ENCODE data around the gene MED29. TPM values are rescaled to one million over a fixed set of nuclear protein-coding genes. Genes with fewer than 3 reads are reported as not detected.

Gene MED29
- total and polyA plus RNA-seq, 2 of the 13 experiments (the other 11 are each of a cell fraction or from before 2014, with no cell fraction given): 14.0 to 19.7 TPM

DNA sequence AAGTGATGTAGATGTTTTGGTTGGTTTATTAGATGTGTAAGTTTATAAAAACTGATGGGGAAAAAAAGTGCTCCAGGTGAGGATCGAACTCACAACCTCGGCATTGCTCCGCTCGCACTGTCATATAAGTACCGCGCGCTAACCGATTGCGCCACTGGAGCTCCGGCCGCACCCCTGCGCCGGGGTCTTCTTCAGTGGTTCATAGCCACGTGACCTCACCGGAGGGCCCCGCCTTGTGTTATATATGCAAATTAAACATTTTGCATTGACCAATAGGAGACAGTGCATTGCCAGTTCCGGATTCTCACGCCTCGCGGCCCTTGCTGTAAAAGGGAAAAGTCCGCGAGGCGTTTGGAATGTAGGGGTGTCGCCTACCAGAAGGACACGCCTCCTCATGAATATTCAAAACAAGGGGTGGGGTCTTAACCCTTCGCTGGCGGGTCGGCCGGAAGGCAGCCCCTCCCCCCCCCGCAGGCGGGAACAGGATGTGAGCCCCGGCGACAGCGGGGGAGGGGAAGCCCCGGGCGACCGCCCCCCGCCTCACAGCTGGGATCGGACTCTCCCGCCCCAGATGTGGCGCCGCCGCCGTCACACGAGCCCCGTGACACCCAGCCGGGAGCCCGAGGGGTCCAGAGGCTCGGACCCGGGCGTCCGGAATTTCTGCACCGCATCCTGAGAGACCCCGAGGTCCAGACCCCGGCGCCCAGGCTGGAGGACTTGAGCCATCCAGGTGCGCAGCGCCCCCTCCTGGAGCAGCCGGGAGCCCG, 21.1 kb downstream of the MED29 start, which contains the start of gene PLEKHG2 (continued):
- TF ChIP-seq, protein P1, sequence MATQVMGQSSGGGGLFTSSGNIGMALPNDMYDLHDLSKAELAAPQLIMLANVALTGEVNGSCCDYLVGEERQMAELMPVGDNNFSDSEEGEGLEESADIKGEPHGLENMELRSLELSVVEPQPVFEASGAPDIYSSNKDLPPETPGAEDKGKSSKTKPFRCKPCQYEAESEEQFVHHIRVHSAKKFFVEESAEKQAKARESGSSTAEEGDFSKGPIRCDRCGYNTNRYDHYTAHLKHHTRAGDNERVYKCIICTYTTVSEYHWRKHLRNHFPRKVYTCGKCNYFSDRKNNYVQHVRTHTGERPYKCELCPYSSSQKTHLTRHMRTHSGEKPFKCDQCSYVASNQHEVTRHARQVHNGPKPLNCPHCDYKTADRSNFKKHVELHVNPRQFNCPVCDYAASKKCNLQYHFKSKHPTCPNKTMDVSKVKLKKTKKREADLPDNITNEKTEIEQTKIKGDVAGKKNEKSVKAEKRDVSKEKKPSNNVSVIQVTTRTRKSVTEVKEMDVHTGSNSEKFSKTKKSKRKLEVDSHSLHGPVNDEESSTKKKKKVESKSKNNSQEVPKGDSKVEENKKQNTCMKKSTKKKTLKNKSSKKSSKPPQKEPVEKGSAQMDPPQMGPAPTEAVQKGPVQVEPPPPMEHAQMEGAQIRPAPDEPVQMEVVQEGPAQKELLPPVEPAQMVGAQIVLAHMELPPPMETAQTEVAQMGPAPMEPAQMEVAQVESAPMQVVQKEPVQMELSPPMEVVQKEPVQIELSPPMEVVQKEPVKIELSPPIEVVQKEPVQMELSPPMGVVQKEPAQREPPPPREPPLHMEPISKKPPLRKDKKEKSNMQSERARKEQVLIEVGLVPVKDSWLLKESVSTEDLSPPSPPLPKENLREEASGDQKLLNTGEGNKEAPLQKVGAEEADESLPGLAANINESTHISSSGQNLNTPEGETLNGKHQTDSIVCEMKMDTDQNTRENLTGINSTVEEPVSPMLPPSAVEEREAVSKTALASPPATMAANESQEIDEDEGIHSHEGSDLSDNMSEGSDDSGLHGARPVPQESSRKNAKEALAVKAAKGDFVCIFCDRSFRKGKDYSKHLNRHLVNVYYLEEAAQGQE (IDR thresholded peaks at IDR 0.05; ENCODE audit: borderline replicate concordance in 1 of 2, low read depth in 1 of 2, low read length in 2 of 2): no peak
- TF ChIP-seq, protein P2, sequence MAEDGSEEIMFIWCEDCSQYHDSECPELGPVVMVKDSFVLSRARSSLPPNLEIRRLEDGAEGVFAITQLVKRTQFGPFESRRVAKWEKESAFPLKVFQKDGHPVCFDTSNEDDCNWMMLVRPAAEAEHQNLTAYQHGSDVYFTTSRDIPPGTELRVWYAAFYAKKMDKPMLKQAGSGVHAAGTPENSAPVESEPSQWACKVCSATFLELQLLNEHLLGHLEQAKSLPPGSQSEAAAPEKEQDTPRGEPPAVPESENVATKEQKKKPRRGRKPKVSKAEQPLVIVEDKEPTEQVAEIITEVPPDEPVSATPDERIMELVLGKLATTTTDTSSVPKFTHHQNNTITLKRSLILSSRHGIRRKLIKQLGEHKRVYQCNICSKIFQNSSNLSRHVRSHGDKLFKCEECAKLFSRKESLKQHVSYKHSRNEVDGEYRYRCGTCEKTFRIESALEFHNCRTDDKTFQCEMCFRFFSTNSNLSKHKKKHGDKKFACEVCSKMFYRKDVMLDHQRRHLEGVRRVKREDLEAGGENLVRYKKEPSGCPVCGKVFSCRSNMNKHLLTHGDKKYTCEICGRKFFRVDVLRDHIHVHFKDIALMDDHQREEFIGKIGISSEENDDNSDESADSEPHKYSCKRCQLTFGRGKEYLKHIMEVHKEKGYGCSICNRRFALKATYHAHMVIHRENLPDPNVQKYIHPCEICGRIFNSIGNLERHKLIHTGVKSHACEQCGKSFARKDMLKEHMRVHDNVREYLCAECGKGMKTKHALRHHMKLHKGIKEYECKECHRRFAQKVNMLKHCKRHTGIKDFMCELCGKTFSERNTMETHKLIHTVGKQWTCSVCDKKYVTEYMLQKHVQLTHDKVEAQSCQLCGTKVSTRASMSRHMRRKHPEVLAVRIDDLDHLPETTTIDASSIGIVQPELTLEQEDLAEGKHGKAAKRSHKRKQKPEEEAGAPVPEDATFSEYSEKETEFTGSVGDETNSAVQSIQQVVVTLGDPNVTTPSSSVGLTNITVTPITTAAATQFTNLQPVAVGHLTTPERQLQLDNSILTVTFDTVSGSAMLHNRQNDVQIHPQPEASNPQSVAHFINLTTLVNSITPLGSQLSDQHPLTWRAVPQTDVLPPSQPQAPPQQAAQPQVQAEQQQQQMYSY (CRISPR knock-in tag; IDR thresholded peaks at IDR 0.05): no peak
- TF ChIP-seq ZNF335 (CRISPR knock-in tag; IDR thresholded peaks at IDR 0.05) (0 out of 2 replicates have a peak, but pooled peaks have one; percentile 47), NFE2 (CRISPR knock-in tag; IDR thresholded peaks at IDR 0.05) (no peak), HOXA9 (CRISPR knock-in tag; IDR thresholded peaks at IDR 0.05; ENCODE audit: borderline replicate concordance) (no peak), RBAK (CRISPR knock-in tag; IDR thresholded peaks at IDR 0.05) (no peak), TBX2 (CRISPR knock-in tag; IDR thresholded peaks at IDR 0.05; ENCODE audit: borderline replicate concordance) (peak; percentile 69), THAP11 (CRISPR knock-in tag; IDR thresholded peaks at IDR 0.05) (peak; percentile 83), ZFAT (CRISPR knock-in tag; conservative IDR thresholded peaks at IDR 0.05) (no peak), ZNF547 (CRISPR knock-in tag; IDR thresholded peaks at IDR 0.05) (0 out of 2 replicates have a peak, but pooled peaks have one; percentile 3), FOXP1 (IDR thresholded peaks at IDR 0.05) (peak; percentile 3; the same call in 1 of the 2 replicates), FOXP1 (CRISPR knock-in tag; IDR thresholded peaks at IDR 0.05) (no peak), ZNF567 (CRISPR knock-in tag; IDR thresholded peaks at IDR 0.05; ENCODE audit: borderline replicate concordance) (no peak), ZNF33B (CRISPR knock-in tag; IDR thresholded peaks at IDR 0.05) (no peak), DR1 (CRISPR knock-in tag; IDR thresholded peaks at IDR 0.05) (no peak), CCAR2 (optimal IDR thresholded peaks at IDR 0.05; ENCODE audit: low read depth, low read length) (peak; percentile 67), SALL1 (CRISPR knock-in tag; IDR thresholded peaks at IDR 0.05) (peak; percentile 52), NFATC3 (CRISPR knock-in tag; IDR thresholded peaks at IDR 0.05) (no peak), ZNF777 (CRISPR knock-in tag; IDR thresholded peaks at IDR 0.05) (no peak), MATR3 (CRISPR knock-in tag; IDR thresholded peaks at IDR 0.05) (no peak), ZNF678 (CRISPR knock-in tag; IDR thresholded peaks at IDR 0.05) (no peak)
- TF ChIP-seq, protein P3, sequence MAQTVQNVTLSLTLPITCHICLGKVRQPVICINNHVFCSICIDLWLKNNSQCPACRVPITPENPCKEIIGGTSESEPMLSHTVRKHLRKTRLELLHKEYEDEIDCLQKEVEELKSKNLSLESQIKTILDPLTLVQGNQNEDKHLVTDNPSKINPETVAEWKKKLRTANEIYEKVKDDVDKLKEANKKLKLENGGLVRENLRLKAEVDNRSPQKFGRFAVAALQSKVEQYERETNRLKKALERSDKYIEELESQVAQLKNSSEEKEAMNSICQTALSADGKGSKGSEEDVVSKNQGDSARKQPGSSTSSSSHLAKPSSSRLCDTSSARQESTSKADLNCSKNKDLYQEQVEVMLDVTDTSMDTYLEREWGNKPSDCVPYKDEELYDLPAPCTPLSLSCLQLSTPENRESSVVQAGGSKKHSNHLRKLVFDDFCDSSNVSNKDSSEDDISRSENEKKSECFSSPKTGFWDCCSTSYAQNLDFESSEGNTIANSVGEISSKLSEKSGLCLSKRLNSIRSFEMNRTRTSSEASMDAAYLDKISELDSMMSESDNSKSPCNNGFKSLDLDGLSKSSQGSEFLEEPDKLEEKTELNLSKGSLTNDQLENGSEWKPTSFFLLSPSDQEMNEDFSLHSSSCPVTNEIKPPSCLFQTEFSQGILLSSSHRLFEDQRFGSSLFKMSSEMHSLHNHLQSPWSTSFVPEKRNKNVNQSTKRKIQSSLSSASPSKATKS (CRISPR knock-in tag; IDR thresholded peaks at IDR 0.05): no peak; the same call in 1 of the 2 replicates

All from HepG2 (cell line).